Hepatocyte (in vitro differentiated cells): ENCODE measurements around the gene GRK2. TPM values are rescaled to one million over a fixed set of nuclear protein-coding genes. Genes with fewer than 3 reads are reported as not detected.

Experiments used
- DNase-seq: peaks from one replicate; pipeline ENCODE4 v3.0.0-alpha.2; 2016; ENCODE audit warnings: low spot score
- H2AFZ ChIP-seq: fragments of 200-600 bp; sonication (generic); 2 replicates; pipeline ENCODE4 v1.6.0; 2016; ENCODE audit warnings: antibody characterized with exemption, mild to moderate bottlenecking
- H3K27ac ChIP-seq: fragments of 200-600 bp; sonication (generic); 2 replicates; pipeline ENCODE4 v1.5.1; 2016; ENCODE audit warnings: mild to moderate bottlenecking
- H3K27me3 ChIP-seq: fragments of 200-600 bp; sonication (generic); 2 replicates; pipeline ENCODE4 v1.6.1; 2016
- H3K36me3 ChIP-seq: fragments of 200-600 bp; sonication (generic); replicated peaks from 2 replicates; pipeline ENCODE4 v1.5.1; 2016; ENCODE audit warnings: low read depth; ENCODE audit not compliant: insufficient read depth
- H3K4me1 ChIP-seq: fragments of 200-600 bp; sonication (generic); 2 replicates; pipeline ENCODE4 v1.5.1; 2016; ENCODE audit warnings: mild to moderate bottlenecking, moderate library complexity; ENCODE audit not compliant: insufficient read depth
- H3K4me2 ChIP-seq: fragments of 200-600 bp; sonication (generic); 2 replicates; pipeline ENCODE4 v1.6.0; 2016
- H3K4me3 ChIP-seq: fragments of 200-600 bp; sonication (generic); 2 replicates; pipeline ENCODE4 v1.5.1; 2016; ENCODE audit warnings: mild to moderate bottlenecking
- H3K79me2 ChIP-seq: fragments of 200-600 bp; sonication (generic); 2 replicates; pipeline ENCODE4 v1.6.0; 2017; ENCODE audit warnings: mild to moderate bottlenecking
- H3K9me2 ChIP-seq: fragments of 200-600 bp; sonication (generic); replicated peaks from 2 replicates; pipeline ENCODE4 v1.6.0; 2017; ENCODE audit warnings: mild to moderate bottlenecking; ENCODE audit not compliant: insufficient read depth
- H3K9me3 ChIP-seq: fragments of 200-600 bp; sonication (generic); 2 replicates; pipeline ENCODE4 v1.5.1; 2016; ENCODE audit warnings: low read depth, mild to moderate bottlenecking
- H4K20me1 ChIP-seq: fragments of 200-600 bp; sonication (generic); 2 replicates; pipeline ENCODE4 v1.6.0; 2016; ENCODE audit warnings: mild to moderate bottlenecking; ENCODE audit not compliant: insufficient read depth, poor library complexity, severe bottlenecking
- EZH2 ChIP-seq: fragments of 200-600 bp; sonication (generic); IDR thresholded peaks from 2 replicates; pipeline ENCODE4 v1.6.1; 2016; ENCODE audit warnings: antibody characterized with exemption, mild to moderate bottlenecking, borderline replicate concordance
- EZH2phosphoT487 ChIP-seq: fragments of 200-600 bp; sonication (generic); IDR thresholded peaks from one replicate; pipeline ENCODE4 v1.6.1; 2018; ENCODE audit warnings: antibody characterized with exemption, mild to moderate bottlenecking, low read depth, moderate library complexity; ENCODE audit not compliant: unreplicated experiment, severe bottlenecking
- WGBS: methylation state at CpG from one replicate; pipeline ENCODE4 v1.1.6; 2016; ENCODE audit warnings: low lambda C conversion rate; ENCODE audit errors: missing lambda C conversion rate; 5-methylcytosine and 5-hydroxymethylcytosine counted together
- polyA plus RNA-seq: library from polyadenylated mRNA; unstranded; fragments of >200 nt; fragmentation: Nextera tagmentation; extraction: Ambion mirVana; gene quantifications from 2 replicates; pipeline ENCODE4 v1.2.1, GENCODE V29; 2016
- total RNA-seq: library from RNA; depleted of rRNA; stranded (reverse); fragments of >200 nt; gene quantifications from 2 replicates; pipeline ENCODE4 v1.2.3, GENCODE V29; 2014
- TF ChIP-seq, protein P1 (sequence below): fragments of 200-600 bp; sonication (generic); IDR thresholded peaks from 2 replicates; pipeline ENCODE4 v1.5.1; 2016; ENCODE audit warnings: antibody characterized with exemption, mild to moderate bottlenecking; ENCODE audit not compliant: poor library complexity

The GRK2 gene
- total and polyA plus RNA-seq, 2 experiments from 2014 or later = 41.4 to 59.6 TPM

DNA sequence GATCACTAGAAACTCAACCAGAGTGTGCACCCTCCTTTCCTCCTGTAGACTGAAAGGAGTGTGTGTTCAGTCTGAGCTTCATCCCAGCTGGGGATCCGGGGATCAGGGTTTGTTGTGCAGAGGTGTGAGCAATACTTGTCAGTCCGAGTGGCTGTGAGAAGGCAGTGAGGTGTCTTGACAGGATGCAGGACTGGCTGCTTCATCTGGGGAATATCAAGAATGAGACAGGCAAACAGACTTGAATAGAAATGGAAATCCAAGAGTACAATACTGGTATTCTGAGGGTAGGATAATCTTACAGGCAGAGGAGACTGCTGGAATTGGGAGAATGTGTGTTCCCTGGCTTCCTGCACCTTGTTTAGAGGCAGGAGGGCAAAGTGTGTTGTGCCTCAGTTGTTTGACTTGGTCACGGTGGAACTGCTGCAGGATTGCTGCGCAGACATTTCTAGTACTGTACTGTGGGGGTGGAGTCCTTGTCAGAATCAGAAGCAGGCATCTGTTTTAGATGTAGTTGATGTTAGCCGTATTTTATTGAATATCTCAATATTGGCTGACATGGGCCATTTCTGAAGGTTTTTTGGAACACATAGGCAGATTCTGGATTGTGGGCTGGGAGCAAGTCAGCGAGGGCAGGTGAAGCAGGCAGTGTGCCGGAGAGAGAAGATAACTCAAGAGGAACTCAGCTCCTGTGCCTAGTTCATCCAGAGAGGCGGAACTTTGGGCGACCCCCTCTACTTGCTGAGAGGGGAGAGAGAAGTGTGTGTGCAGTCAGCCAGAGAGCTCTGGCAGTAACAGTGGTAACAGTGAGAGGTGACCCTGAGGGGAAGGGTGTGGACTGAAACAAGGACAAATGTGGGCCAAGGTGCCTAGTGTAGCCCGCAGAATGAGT is 27.1 kb upstream of the GRK2 start:
- no peaks in the 10 kb centered on the region for H3K9me3 ChIP-seq
- H3K4me3 ChIP-seq = no peak overlapping the region
- peaks cover 29% of the 10 kb centered on the region for H4K20me1 ChIP-seq
- H3K36me3 ChIP-seq = no peaks in the 10 kb centered on the region
- peak overlapping the region; percentile 70 for H3K4me2 ChIP-seq
- peaks cover 68% of the 10 kb centered on the region for H3K79me2 ChIP-seq
- peaks cover 32% of the 10 kb centered on the region for H3K4me1 ChIP-seq
- peak overlapping the region; percentile 54 for H3K27ac ChIP-seq
- no peaks in the 10 kb centered on the region for H3K27me3 ChIP-seq
- no peak overlapping the region for H2AFZ ChIP-seq
- TF ChIP-seq, protein P1, sequence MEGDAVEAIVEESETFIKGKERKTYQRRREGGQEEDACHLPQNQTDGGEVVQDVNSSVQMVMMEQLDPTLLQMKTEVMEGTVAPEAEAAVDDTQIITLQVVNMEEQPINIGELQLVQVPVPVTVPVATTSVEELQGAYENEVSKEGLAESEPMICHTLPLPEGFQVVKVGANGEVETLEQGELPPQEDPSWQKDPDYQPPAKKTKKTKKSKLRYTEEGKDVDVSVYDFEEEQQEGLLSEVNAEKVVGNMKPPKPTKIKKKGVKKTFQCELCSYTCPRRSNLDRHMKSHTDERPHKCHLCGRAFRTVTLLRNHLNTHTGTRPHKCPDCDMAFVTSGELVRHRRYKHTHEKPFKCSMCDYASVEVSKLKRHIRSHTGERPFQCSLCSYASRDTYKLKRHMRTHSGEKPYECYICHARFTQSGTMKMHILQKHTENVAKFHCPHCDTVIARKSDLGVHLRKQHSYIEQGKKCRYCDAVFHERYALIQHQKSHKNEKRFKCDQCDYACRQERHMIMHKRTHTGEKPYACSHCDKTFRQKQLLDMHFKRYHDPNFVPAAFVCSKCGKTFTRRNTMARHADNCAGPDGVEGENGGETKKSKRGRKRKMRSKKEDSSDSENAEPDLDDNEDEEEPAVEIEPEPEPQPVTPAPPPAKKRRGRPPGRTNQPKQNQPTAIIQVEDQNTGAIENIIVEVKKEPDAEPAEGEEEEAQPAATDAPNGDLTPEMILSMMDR = no peak
- TF ChIP-seq EZH2 (no peak), EZH2phosphoT487 (no peak)
- peak; percentile 23 for DNase-seq
- WGBS = 18% methylated on average over 10 of the region's 10 CpGs
- H3K9me2 ChIP-seq = no peaks in the 10 kb centered on the region

DNA sequence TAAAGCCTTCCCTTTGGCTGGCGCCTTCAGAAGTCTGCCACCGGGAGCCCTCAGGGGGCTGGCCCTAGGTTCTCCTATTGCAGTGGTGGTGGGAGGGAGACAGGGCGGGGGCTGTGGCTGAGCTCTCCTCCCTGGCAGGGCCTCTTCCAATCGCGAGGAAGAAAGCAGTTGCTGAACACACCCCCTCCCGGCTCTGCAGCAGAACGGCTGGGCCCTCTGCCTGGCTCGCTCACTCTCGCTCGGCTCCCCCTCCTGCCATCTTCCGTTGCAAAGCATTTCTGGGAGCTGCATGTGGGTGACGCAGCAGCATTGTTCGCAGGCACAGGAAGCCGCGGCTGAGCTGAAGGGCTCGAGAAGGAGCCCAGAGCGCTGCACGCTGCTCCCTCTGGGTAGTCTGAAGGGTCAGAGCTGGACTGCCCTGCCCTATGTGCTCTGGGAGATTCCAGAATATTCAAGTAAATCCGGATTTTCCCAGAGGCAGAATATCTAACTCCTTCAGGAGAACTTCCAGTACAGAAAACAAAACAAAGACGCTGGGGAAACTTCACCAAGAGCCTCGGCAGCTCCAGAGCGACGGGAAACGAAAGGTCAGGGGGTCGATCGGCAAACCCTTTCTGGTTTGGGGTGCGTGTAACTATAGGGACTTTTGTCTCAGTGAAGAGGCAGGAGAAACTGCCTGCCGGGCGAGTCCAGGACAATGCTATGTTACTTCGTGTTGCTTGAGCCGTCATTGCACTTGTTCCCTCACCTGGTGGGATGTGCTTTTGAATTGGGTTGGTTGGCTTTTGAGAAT is 26.3 kb upstream of the GRK2 start:
- TF ChIP-seq, protein P1 = no peak
- TF ChIP-seq EZH2 = no peak
- TF ChIP-seq EZH2phosphoT487 = no peak
- peaks cover 34% of the 10 kb centered on the region for H4K20me1 ChIP-seq
- WGBS = 1% methylated on average over 30 of the region's 31 CpGs

DNA sequence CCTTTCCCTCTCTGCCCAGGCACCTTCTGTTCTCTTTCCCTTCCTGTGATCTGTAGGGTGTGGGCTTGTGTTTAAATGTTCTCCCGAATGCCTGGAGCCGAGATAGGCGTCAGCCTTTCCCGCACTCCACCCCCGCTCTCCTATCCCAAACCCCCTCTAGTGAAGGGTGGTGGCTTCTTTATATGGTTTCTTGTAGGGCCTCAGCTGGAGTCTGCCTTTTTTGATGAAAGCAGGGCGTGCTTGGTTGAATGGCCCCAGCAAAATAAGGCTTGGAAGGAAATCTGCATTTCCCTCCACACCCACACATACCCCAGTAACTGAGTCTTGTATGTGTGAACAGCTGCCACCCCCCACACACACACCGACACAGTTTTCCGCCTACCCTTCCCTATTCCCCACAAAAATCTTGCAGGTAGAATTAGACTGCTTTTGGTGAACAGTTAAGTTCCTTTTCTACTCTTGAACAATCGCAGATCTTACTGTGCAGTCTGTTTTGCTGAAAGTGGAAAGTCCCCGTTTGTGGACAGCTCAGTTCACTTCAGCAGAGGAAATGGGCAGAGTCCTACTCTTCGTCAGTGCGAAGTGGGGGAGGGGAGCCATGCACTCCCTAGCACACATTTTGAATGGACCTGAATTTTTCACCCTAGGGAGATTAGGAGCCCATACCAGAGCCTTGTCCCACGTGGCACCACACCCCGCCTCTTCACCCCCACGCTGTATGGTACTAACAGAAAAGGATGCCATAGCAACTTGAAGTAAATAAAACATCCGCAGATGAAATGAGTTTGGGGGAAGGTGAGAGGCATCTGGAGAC is 25.5 kb upstream of the GRK2 start:
- peak overlapping the region; percentile 41 for H3K4me3 ChIP-seq
- H3K36me3 ChIP-seq = no peaks in the 10 kb centered on the region
- no peak overlapping the region for H2AFZ ChIP-seq
- no peaks in the 10 kb centered on the region for H3K9me2 ChIP-seq
- peaks cover 32% of the 10 kb centered on the region for H3K4me1 ChIP-seq
- H3K4me2 ChIP-seq = peak overlapping the region; percentile 81
- peak; percentile 84 for DNase-seq
- TF ChIP-seq, protein P1 = no peak
- TF ChIP-seq EZH2 (no peak), EZH2phosphoT487 (no peak)
- H3K79me2 ChIP-seq = peaks cover 64% of the 10 kb centered on the region
- 2% methylated on average over 16 of the region's 16 CpGs for WGBS
- H3K27me3 ChIP-seq = no peaks in the 10 kb centered on the region
- H4K20me1 ChIP-seq = peaks cover 34% of the 10 kb centered on the region
- H3K9me3 ChIP-seq = no peaks in the 10 kb centered on the region
- peak overlapping the region; percentile 95 for H3K27ac ChIP-seq

More for the DNA sequence above, 26.3 kb upstream of the GRK2 start:
- Histone ChIP-seq H3K4me2 (peak overlapping the region; percentile 81), H3K27ac (peak overlapping the region; percentile 95), H3K9me3 (no peaks in the 10 kb centered on the region), H2AFZ (no peak overlapping the region), H3K4me3 (peak overlapping the region; percentile 41), H3K36me3 (no peaks in the 10 kb centered on the region), H3K4me1 (peaks cover 32% of the 10 kb centered on the region), H3K9me2 (no peaks in the 10 kb centered on the region), H3K79me2 (peaks cover 68% of the 10 kb centered on the region), H3K27me3 (no peaks in the 10 kb centered on the region)
- peak; percentile 98 for DNase-seq
